Raji (cell line): ENCODE measurements around the gene IL17RB.

Experiments
- POLR2A ChIP-seq: IDR thresholded peaks from 2 replicates; pipeline ENCODE4 v1.6.1; 2011; ENCODE audit warnings: low read depth, low read length, control low read depth; ENCODE audit not compliant: insufficient read depth

The IL17RB gene

GRCh38 chr3:53819163-53819868 is 27.1 kb upstream of the IL17RB start:
- TF ChIP-seq POLR2A, result no peak

GRCh38 chr3:53820084-53820483 is 26.3 kb upstream of the IL17RB start:
- TF ChIP-seq POLR2A, result no peak

DNA sequence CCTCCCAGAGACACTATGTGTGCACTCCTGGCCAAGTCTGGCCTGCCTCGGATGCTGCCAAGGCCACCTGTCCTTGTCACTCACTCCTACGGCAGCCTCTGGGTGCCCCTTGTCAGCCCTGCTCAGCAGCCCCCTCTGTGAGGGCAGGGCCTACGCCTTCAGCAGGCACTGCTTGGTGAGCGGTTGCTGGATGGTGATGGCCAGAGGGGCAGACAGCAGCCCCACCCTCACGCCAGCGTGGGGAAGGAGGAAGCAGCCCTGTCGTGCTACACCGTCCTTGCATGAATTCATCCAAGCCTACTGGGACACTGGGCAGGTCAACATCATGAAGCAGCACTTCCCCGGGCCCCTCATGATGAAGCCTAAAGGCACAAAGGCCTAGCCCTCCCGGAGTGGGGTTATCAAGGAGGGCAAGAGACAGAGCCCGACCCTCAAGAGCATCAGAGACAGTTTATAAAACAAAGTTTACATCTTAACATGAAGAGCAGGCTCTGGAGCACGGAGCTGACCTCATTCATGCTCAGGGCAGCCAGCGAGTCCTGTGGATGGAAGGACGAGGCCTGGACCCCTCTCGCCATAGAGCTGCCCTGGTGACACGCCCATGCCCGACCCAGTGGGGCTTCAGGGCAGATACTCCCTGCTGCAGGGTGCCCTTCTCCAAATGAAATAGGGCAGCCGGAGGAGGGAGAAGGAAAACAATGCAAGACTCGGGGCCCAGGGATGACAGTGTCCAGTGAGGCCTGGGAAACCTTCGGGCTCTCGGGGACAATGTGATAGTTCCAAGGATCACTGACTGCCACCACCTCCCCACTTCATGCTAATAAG is 25.4 kb upstream of the IL17RB start:
- TF ChIP-seq POLR2A, result no peak

- no peak for TF ChIP-seq POLR2A
Measured at GRCh38 chr3:53821631-53822121, 24.7 kb upstream of the IL17RB start.

GRCh38 chr3:53822331-53822741 is 24.0 kb upstream of the IL17RB start:
- no peak for TF ChIP-seq POLR2A

DNA sequence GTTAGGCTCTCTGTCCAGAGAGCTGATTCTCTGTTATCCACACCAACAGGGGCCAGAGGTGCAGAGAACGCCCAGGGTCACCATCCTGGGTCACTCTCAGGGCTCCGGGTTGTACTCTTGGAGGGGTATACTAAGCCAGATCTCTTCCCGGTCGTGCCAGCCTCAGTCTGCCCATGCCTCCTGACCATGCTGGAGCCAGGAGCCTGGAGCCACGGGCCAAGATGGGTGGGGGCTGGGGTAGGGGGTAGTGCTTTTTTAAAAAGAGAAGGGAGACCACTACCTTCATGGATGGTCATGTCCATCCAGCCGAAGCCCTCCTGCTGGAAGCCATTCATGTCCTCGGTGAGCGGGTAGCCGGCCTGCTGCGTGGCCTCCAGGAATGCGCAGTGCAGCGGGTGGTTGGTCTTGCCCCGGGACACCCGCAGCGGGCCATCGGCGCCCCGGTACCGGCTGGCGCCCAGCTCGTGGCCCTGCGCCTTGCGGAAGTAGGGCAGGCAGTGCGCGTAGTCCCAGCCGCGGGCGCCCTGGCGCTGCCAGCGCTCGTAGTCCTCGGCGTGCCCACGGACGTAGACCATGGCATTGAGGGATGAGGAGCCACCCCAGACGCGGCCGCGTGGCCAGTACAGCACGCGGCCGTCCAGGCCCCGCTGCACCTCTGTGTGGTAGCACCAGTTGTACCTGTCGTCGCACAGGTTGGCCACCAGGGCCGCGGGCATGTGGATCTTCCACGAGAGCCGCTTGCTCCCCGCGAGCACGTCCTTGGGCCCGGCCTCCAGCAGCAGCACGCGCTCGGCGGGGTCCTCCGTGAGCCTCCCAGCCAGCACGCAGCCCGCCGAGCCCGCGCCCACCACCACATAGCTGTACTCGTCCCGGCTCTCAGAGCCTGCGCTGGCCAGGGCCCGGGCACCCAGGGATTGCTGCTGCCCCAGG is 23.1 kb upstream of the IL17RB start:
- TF ChIP-seq POLR2A, result no peak

- no peak for TF ChIP-seq POLR2A
Measured at GRCh38 chr3:53823956-53824657, 22.3 kb upstream of the IL17RB start.

- TF ChIP-seq POLR2A, result no peak
Measured at GRCh38 chr3:53824795-53825194, 21.6 kb upstream of the IL17RB start.

DNA sequence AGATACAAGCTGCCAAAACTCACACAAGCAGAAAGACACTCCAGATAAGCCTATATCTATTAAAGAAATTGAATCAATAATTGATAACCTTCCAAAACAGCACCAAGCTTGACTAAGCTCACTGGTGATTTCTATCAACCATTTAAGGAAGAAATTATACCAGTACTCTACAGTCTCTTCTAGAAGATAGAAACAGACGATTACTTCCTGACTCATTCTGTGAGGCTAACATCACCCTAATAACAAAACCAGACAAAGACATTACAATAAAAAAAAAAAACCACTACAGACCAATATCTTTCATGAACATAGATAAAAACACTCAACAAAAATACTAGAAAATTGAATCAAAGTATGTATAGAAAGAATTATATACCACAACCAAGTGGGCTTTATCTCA is 20.3 kb upstream of the IL17RB start:
- no peak for TF ChIP-seq POLR2A

- no peak for TF ChIP-seq POLR2A
Measured at GRCh38 chr3:53828581-53828980, 17.8 kb upstream of the IL17RB start.

DNA sequence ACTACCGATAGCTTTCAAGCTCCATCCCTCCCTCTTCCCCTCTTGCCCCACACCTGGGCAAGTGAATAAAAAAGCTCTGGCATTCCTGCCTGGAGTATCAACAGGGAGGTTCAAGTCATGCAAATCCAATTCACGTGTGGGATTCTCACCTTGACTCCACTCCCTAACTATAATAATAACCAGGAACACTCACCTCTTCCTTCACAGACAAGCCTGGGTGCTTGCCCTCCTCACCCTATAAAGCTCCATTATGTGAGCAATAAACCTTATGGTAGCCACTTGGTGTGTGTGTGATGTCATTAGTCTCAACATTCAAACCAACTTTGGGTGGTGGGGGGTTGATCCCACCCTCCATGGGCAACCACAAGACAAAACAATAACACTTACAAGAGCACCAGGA is 16.8 kb upstream of the IL17RB start:
- TF ChIP-seq POLR2A, result no peak

DNA sequence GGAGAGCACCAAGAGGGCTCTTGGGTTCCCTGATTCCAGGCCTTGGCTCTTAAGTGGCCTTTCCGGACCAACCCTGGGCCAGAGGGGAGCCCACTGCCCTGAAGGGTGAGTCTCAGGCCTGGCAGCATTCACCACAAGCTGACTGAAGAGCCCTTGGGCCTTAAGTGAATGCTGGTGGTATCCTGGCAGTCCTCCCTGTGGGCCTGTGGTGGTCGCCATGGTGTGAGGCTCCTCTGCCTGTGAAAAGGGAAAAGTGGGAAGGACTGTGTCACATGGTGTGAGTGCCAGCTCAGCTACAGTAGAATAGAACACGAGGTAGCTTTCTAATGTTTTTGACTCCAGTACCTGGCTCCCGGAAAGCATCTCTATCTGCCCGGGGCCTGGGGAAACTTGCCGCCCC is 15.4 kb upstream of the IL17RB start:
- TF ChIP-seq POLR2A, result no peak

DNA sequence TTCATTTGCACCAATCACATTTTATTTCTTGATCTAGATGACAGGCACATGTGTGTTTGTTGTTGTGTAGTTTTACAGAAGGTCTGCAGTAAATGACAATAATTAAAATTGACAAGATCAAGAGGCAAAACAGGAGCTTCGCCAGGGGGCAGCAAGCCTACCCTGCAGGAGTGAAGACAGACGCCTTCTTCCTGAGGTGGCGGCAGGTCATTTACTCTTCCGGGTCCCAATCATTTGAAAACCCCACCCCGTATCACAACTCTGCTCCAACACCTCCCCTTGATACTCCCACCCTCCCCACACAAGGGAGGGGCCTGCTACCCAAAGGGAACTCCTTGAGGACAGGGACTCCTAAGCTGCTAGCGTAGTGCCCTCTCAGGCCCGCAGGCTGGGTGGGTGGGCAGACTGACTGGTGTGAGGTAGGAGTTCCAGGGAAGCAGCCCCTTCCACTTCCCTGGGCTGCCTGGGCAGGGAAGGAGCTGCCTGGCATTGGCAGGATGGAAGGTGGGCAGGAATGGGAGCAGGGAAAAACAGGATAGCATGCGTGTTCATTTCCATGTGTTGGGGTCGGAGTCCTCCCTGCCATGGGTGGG is 13.2 kb upstream of the IL17RB start:
- TF ChIP-seq POLR2A, result no peak

DNA sequence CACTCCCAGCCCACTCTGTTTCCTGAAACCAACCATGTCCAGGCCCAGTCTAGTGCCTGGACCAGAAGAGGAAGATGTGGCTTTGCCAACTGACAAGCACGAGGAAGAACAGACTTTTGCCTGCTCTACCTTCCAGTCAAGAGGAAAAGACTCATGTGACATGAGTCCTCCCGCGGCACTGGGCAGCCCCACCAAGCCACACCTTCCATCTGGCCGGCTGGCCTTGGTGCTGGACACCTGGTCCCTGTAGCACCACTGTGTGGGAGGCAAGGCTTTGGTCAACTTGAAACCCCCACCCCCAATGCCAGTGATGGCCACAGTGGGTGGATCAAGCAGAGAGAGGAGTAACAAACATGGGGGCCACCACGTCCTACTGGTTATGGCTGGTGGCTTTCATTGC is 12.7 kb upstream of the IL17RB start:
- no peak for TF ChIP-seq POLR2A

DNA sequence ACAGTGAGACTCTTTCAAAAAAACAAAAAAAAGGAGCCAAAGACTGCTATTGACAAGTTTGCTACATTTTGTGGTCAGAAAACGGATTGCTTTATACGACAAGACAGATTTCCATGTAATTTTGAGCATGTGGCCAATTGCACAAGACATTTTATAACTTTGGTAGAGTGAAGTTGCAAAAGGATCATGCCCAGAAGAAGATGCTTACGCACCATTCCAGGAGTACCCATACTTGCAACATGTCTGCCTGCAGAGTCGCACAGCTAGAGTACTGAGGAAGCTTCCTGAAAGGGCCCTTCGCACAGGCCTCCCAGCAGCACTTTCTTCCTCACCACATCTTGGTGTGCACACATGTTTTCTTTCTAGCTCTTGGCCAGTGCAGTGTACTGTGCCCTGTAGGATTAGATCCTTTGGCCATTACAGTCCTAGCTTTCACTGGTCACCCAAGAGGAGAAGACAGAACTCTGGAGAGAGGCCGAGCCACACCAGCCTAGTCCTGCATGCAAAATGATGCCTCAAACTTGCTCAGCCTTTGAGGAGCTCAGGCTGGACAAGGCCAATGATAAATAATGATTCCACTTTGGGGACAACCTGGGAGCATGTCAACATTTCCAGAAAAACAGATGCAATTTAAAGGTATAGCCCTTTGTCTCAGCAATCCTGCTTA is 11.8 kb upstream of the IL17RB start:
- no peak for TF ChIP-seq POLR2A
